ENCODE results near the gene SLC13A3.

DNA sequence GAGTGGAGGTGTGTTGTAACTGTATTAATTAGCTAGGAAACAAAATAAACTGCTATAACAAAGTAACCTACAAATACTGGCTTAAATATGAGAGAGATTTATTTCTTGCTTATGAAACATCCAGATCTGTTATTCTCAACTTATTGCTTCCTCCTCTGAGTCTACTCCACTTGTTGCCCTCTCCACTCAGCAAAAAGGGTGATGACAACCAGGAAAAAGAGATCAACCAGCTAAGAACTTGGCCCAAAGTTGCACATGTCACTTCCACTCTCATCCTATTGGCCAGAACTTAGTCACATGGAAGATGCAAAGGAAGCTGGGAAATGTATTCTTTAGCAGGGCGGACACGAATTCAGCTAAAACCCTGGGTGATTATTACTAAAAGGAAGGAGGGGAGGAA is 43.2 kb upstream of the SLC13A3 start:
- TF ChIP-seq, protein P1, sequence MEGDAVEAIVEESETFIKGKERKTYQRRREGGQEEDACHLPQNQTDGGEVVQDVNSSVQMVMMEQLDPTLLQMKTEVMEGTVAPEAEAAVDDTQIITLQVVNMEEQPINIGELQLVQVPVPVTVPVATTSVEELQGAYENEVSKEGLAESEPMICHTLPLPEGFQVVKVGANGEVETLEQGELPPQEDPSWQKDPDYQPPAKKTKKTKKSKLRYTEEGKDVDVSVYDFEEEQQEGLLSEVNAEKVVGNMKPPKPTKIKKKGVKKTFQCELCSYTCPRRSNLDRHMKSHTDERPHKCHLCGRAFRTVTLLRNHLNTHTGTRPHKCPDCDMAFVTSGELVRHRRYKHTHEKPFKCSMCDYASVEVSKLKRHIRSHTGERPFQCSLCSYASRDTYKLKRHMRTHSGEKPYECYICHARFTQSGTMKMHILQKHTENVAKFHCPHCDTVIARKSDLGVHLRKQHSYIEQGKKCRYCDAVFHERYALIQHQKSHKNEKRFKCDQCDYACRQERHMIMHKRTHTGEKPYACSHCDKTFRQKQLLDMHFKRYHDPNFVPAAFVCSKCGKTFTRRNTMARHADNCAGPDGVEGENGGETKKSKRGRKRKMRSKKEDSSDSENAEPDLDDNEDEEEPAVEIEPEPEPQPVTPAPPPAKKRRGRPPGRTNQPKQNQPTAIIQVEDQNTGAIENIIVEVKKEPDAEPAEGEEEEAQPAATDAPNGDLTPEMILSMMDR (IDR thresholded peaks at IDR 0.05; ENCODE audit: low read length): no peak
- TF ChIP-seq EZH2 (IDR thresholded peaks at IDR 0.05; ENCODE audit: borderline replicate concordance, low read length): no peak

Data from OCI-LY1 (cell line).